Measurements from ENCODE around the gene RNF10.
A peak's percentile ranks its signal among the peaks of the same experiment; 100 is the strongest.
"Not testable (repeated sequence)": the region's sequence is repeated elsewhere in the genome, so short reads cannot be mapped to it uniquely, and the experiment has no call there.

RNF10 gene

GRCh38 chr12:120580787-120581723 is 46.9 kb downstream of the RNF10 start, which contains the start of gene POP5:
Gene POP5 (minus strand): TSS chr12:120581402. CDS start chr12:120581362, 40 bp downstream.
- peak; percentile 92 to 93 for DNase-seq (ENCODE audit: low read depth in 2 of 2)

GRCh38 chr12:120581998-120582397 is 47.8 kb downstream of the RNF10 start:
- DNase-seq (ENCODE audit: low read depth in 2 of 2) = no peak

- DNase-seq (ENCODE audit: low read depth in 2 of 2) = peak; percentile 41 to 42
Measured at GRCh38 chr12:120583478-120584030, 49.4 kb downstream of the RNF10 start.

GRCh38 chr12:120584343-120585149 is 50.4 kb downstream of the RNF10 start:
- no peak for DNase-seq (ENCODE audit: low read depth in 2 of 2)

GRCh38 chr12:120586206-120586605 is 52.0 kb downstream of the RNF10 start:
- no peak for DNase-seq (ENCODE audit: low read depth in 2 of 2)

- no peak for DNase-seq (ENCODE audit: low read depth in 2 of 2)
Measured at GRCh38 chr12:120586860-120587259, 52.7 kb downstream of the RNF10 start.

- no peak for DNase-seq (ENCODE audit: low read depth in 2 of 2)
Measured at GRCh38 chr12:120588371-120588770, 54.2 kb downstream of the RNF10 start.

- no peak for DNase-seq (ENCODE audit: low read depth in 2 of 2)
Measured at GRCh38 chr12:120588948-120589930, 55.1 kb downstream of the RNF10 start.

GRCh38 chr12:120590741-120591407 is 56.7 kb downstream of the RNF10 start:
- DNase-seq (ENCODE audit: low read depth in 2 of 2) = no peak

GRCh38 chr12:120592121-120593049 is 58.2 kb downstream of the RNF10 start:
- no peak for DNase-seq (ENCODE audit: low read depth in 2 of 2)

- no peak for DNase-seq (ENCODE audit: low read depth in 2 of 2)
Measured at GRCh38 chr12:120596901-120597300, 62.7 kb downstream of the RNF10 start.

- no peak for DNase-seq (ENCODE audit: low read depth in 2 of 2)
Measured at GRCh38 chr12:120597861-120598260, 63.7 kb downstream of the RNF10 start.

GRCh38 chr12:120598674-120599463 is 64.7 kb downstream of the RNF10 start:
- no peak for DNase-seq (ENCODE audit: low read depth in 2 of 2)

GRCh38 chr12:120599672-120600552 is 65.8 kb downstream of the RNF10 start:
- no peak for DNase-seq (ENCODE audit: low read depth in 2 of 2)

GRCh38 chr12:120602416-120602815 is 68.3 kb downstream of the RNF10 start:
- DNase-seq (ENCODE audit: low read depth in 2 of 2) = not testable (repeated sequence)

GRCh38 chr12:120610560-120610959 is 76.4 kb downstream of the RNF10 start:
- DNase-seq (ENCODE audit: low read depth in 2 of 2) = no peak

- not testable (repeated sequence) for DNase-seq (ENCODE audit: low read depth in 2 of 2)
Measured at GRCh38 chr12:120611534-120611933, 77.4 kb downstream of the RNF10 start.

Data from fibroblast of skin of left quadriceps (primary cell).